H7 (cell line): ENCODE results near the gene CTLA4. TPM values are rescaled to one million over a fixed set of nuclear protein-coding genes. Genes with fewer than 3 reads are reported as not detected.

Experiments used
- DNase-seq: peaks from one replicate; pipeline ENCODE4 v3.0.0; 2012
- H3K27me3 ChIP-seq: 2 replicates; pipeline ENCODE4 v1.6.0; 2011; ENCODE audit warnings: mild to moderate bottlenecking, low read length; ENCODE audit not compliant: control insufficient read depth, insufficient read depth
- H3K36me3 ChIP-seq: replicated peaks from 2 replicates; pipeline ENCODE4 v1.5.1; 2011; ENCODE audit warnings: low read length; ENCODE audit not compliant: control insufficient read depth, insufficient read depth
- H3K4me3 ChIP-seq: 2 replicates; pipeline ENCODE4 v1.5.1; 2011; ENCODE audit warnings: low read depth, mild to moderate bottlenecking, control low read depth, low read length, moderate library complexity; ENCODE audit not compliant: insufficient read depth
- total RNA-seq: library from RNA; depleted of rRNA; stranded (reverse); fragments of >200 nt; shearing (Covaris generic); gene quantifications from 2 replicates; pipeline ENCODE4 v1.2.3, GENCODE V29; 2014

The CTLA4 gene
- total RNA-seq, 1 experiment from 2014 or later, result not detected

GRCh38 chr2:203842373-203842772, 25.2 kb upstream of the CTLA4 start:
- no peaks in the 10 kb centered on the region for H3K36me3 ChIP-seq
- no peak for DNase-seq
- no peaks in the 10 kb centered on the region for H3K27me3 ChIP-seq
- no peak overlapping the region for H3K4me3 ChIP-seq

- H3K27me3 ChIP-seq, result no peaks in the 10 kb centered on the region
These were observed 21.0 kb upstream of the CTLA4 start for GRCh38 chr2:203846490-203847105.

GRCh38 chr2:203849010-203849409, 18.6 kb upstream of the CTLA4 start:
- no peaks in the 10 kb centered on the region for H3K36me3 ChIP-seq
- DNase-seq, result no peak
- H3K27me3 ChIP-seq, result no peaks in the 10 kb centered on the region
- no peak overlapping the region for H3K4me3 ChIP-seq

More at GRCh38 chr2:203846490-203847105, 21.0 kb upstream of the CTLA4 start:
- no peak overlapping the region for H3K4me3 ChIP-seq
- no peaks in the 10 kb centered on the region for H3K36me3 ChIP-seq
- no peak for DNase-seq

GRCh38 chr2:203852760-203853159, 14.8 kb upstream of the CTLA4 start:
- no peaks in the 10 kb centered on the region for H3K36me3 ChIP-seq
- H3K27me3 ChIP-seq, result no peaks in the 10 kb centered on the region
- H3K4me3 ChIP-seq, result no peak overlapping the region
- no peak for DNase-seq

- Histone ChIP-seq H3K27me3 (no peaks in the 10 kb centered on the region), H3K4me3 (no peak overlapping the region), H3K36me3 (no peaks in the 10 kb centered on the region)
- DNase-seq, result no peak
These were observed 14.3 kb upstream of the CTLA4 start for GRCh38 chr2:203853271-203853670.

GRCh38 chr2:203853722-203854121, 13.8 kb upstream of the CTLA4 start:
- Histone ChIP-seq H3K36me3 (no peaks in the 10 kb centered on the region), H3K4me3 (no peak overlapping the region), H3K27me3 (no peaks in the 10 kb centered on the region)
- DNase-seq, result no peak

- no peak for DNase-seq
- H3K27me3 ChIP-seq, result no peaks in the 10 kb centered on the region
- H3K36me3 ChIP-seq, result no peaks in the 10 kb centered on the region
- no peak overlapping the region for H3K4me3 ChIP-seq
These were observed 12.3 kb upstream of the CTLA4 start for GRCh38 chr2:203855274-203855673.

GRCh38 chr2:203857656-203858055, 9.9 kb upstream of the CTLA4 start:
- no peaks in the 10 kb centered on the region for H3K27me3 ChIP-seq
- no peaks in the 10 kb centered on the region for H3K36me3 ChIP-seq
- no peak for DNase-seq
- H3K4me3 ChIP-seq, result no peak overlapping the region

- no peak overlapping the region for H3K4me3 ChIP-seq
- H3K27me3 ChIP-seq, result no peaks in the 10 kb centered on the region
- no peaks in the 10 kb centered on the region for H3K36me3 ChIP-seq
- DNase-seq, result no peak
These were observed 9.4 kb upstream of the CTLA4 start for GRCh38 chr2:203858176-203858575.

- Histone ChIP-seq H3K4me3 (no peak overlapping the region), H3K36me3 (no peaks in the 10 kb centered on the region), H3K27me3 (no peaks in the 10 kb centered on the region)
- DNase-seq, result no peak
These were observed 8.4 kb upstream of the CTLA4 start for GRCh38 chr2:203859030-203859789.

- DNase-seq, result no peak
- no peaks in the 10 kb centered on the region for H3K36me3 ChIP-seq
- no peaks in the 10 kb centered on the region for H3K27me3 ChIP-seq
- H3K4me3 ChIP-seq, result no peak overlapping the region
These were observed 6.4 kb upstream of the CTLA4 start for GRCh38 chr2:203861197-203861596.

- no peak for DNase-seq
- Histone ChIP-seq H3K36me3 (no peaks in the 10 kb centered on the region), H3K4me3 (no peak overlapping the region), H3K27me3 (no peaks in the 10 kb centered on the region)
These were observed 6.0 kb upstream of the CTLA4 start for GRCh38 chr2:203861607-203862006.

- Histone ChIP-seq H3K27me3 (no peaks in the 10 kb centered on the region), H3K36me3 (no peaks in the 10 kb centered on the region), H3K4me3 (no peak overlapping the region)
- DNase-seq, result no peak
These were observed 1.9 kb downstream of the CTLA4 start for GRCh38 chr2:203869223-203870042.

GRCh38 chr2:203870481-203870880, 2.9 kb downstream of the CTLA4 start:
- Histone ChIP-seq H3K4me3 (no peak overlapping the region), H3K36me3 (no peaks in the 10 kb centered on the region), H3K27me3 (no peaks in the 10 kb centered on the region)
- no peak for DNase-seq

GRCh38 chr2:203870941-203871340, 3.4 kb downstream of the CTLA4 start:
- no peak for DNase-seq
- H3K4me3 ChIP-seq, result no peak overlapping the region
- H3K36me3 ChIP-seq, result no peaks in the 10 kb centered on the region
- no peaks in the 10 kb centered on the region for H3K27me3 ChIP-seq
